Activated CD8-positive, alpha-beta memory T cell treated with anti-CD3 and anti-CD28 coated beads, Interleukin-2, amount 10 ng/mL, durations not matched to agents 7 days and 5 days (primary cell): Measurements from ENCODE around the gene TMEM50B. TPM values are rescaled to one million over a fixed set of nuclear protein-coding genes. Genes with fewer than 3 reads are reported as not detected.

Source experiments
- total RNA-seq, 2 experiments: library from RNA; stranded (reverse); gene quantifications; one replicate each; pipeline ENCODE4 v1.2.3, GENCODE V29; 2021

TMEM50B gene
- total RNA-seq, 2 experiments from 2014 or later, result 23.6 to 32.7 TPM

Other genes with a start within 250 kb of the TMEM50B start
- 10 to 100 TPM; 30.9 to 34.9 TPM for gene IL10RB, start 213.6 kb downstream of the TMEM50B start, total RNA-seq
- 10 to 100 TPM; 26.2 to 30.8 TPM for gene IFNAR1, start 155.0 kb downstream of the TMEM50B start, total RNA-seq
- under 1 TPM; 0.30 to 0.96 TPM for gene IFNGR2, start 76.6 kb downstream of the TMEM50B start, total RNA-seq
- under 1 TPM; 0.53 to 0.75 TPM for gene DNAJC28, start 11.7 kb upstream of the TMEM50B start, total RNA-seq
- 100 to 1,000 TPM; 135 to 189 TPM for gene GART, start 62.1 kb upstream of the TMEM50B start, total RNA-seq
- 100 to 1,000 TPM; 279 to 363 TPM for gene SON, start 63.1 kb upstream of the TMEM50B start, total RNA-seq
- gene DONSON, start 108.7 kb upstream of the TMEM50B start, total RNA-seq, result 10 to 100 TPM; 41.6 to 46.3 TPM
- 10 to 100 TPM; 28.2 to 36.8 TPM for gene CRYZL1, start 161.8 kb upstream of the TMEM50B start, total RNA-seq
- 1 to 10 TPM; 2.0 to 3.9 TPM for gene ITSN1, start 162.5 kb upstream of the TMEM50B start, total RNA-seq